GM19035 (cell line): ENCODE measurements around the gene EPHA3.

Source experiments
- ATAC-seq: cut with Tn5 transposase; IDR thresholded peaks from one replicate; pipeline ENCODE4 v1.9.1; 2021; ENCODE audit not compliant: unreplicated experiment

EPHA3 gene

GRCh38 chr3:89144080-89144479 lies 36.7 kb downstream of the EPHA3 start:
- ATAC-seq, result no peak

- ATAC-seq, result no peak
These were observed 38.6 kb downstream of the EPHA3 start for GRCh38 chr3:89145995-89146394.

- no peak for ATAC-seq
These were observed 47.0 kb downstream of the EPHA3 start for GRCh38 chr3:89154416-89154815.

- ATAC-seq, result no peak
These were observed 48.4 kb downstream of the EPHA3 start for GRCh38 chr3:89155811-89156210.

GRCh38 chr3:89157575-89157974 lies 50.2 kb downstream of the EPHA3 start:
- no peak for ATAC-seq

GRCh38 chr3:89159605-89160004 lies 52.2 kb downstream of the EPHA3 start:
- ATAC-seq, result no peak

- no peak for ATAC-seq
These were observed 57.4 kb downstream of the EPHA3 start for GRCh38 chr3:89164774-89165173.

GRCh38 chr3:89165636-89166263 lies 58.3 kb downstream of the EPHA3 start:
- ATAC-seq, result no peak

- ATAC-seq, result no peak
These were observed 64.5 kb downstream of the EPHA3 start for GRCh38 chr3:89171687-89172545.

GRCh38 chr3:89173546-89173945 lies 66.1 kb downstream of the EPHA3 start:
- ATAC-seq, result no peak

GRCh38 chr3:89179355-89180001 lies 72.1 kb downstream of the EPHA3 start:
- peak; percentile 86 for ATAC-seq

- no peak for ATAC-seq
These were observed 72.9 kb downstream of the EPHA3 start for GRCh38 chr3:89180334-89180733.

- ATAC-seq, result no peak
These were observed 74.6 kb downstream of the EPHA3 start for GRCh38 chr3:89182056-89182455.

- no peak for ATAC-seq
These were observed 77.0 kb downstream of the EPHA3 start for GRCh38 chr3:89184151-89184995.

- no peak for ATAC-seq
These were observed 79.0 kb downstream of the EPHA3 start for GRCh38 chr3:89186456-89186855.

GRCh38 chr3:89198591-89198990 lies 91.2 kb downstream of the EPHA3 start:
- no peak for ATAC-seq

GRCh38 chr3:89212619-89213018 lies 105.2 kb downstream of the EPHA3 start:
- no peak for ATAC-seq

GRCh38 chr3:89216016-89216739 lies 108.8 kb downstream of the EPHA3 start:
- ATAC-seq, result no peak

- no peak for ATAC-seq
These were observed 109.8 kb downstream of the EPHA3 start for GRCh38 chr3:89217148-89217685.

GRCh38 chr3:89221924-89222323 lies 114.5 kb downstream of the EPHA3 start:
- no peak for ATAC-seq
